Activated CD4-positive, alpha-beta T cell treated with anti-CD3 and anti-CD28 coated beads for 1 hour (primary cell): ENCODE results near the gene MCM3AP.

ENCODE experiments used
- DNase-seq: peaks from one replicate; pipeline ENCODE4 v3.0.0-alpha.2; 2020

The MCM3AP gene

GRCh38 chr21:46215436-46216131, 69.8 kb downstream of the MCM3AP start:
- no peak for DNase-seq

GRCh38 chr21:46214478-46215340, 70.7 kb downstream of the MCM3AP start:
- DNase-seq: no peak

- DNase-seq: no peak
Measured at GRCh38 chr21:46213620-46214286, 71.7 kb downstream of the MCM3AP start.

GRCh38 chr21:46212721-46213484, 72.5 kb downstream of the MCM3AP start:
- no peak for DNase-seq

GRCh38 chr21:46211786-46212720, 73.4 kb downstream of the MCM3AP start:
- no peak for DNase-seq

GRCh38 chr21:46211376-46211775, 74.0 kb downstream of the MCM3AP start:
- no peak for DNase-seq

- DNase-seq: no peak
Measured at GRCh38 chr21:46210378-46211136, 74.9 kb downstream of the MCM3AP start.

- no peak for DNase-seq
Measured at GRCh38 chr21:46208761-46209721, 76.4 kb downstream of the MCM3AP start.

GRCh38 chr21:46207920-46208591, 77.4 kb downstream of the MCM3AP start:
- no peak for DNase-seq

- DNase-seq: no peak
Measured at GRCh38 chr21:46207006-46207919, 78.1 kb downstream of the MCM3AP start.

- no peak for DNase-seq
Measured at GRCh38 chr21:46206163-46207005, 79.0 kb downstream of the MCM3AP start.

- DNase-seq: no peak
Measured at GRCh38 chr21:46205766-46206162, 79.6 kb downstream of the MCM3AP start.

- DNase-seq: no peak
Measured at GRCh38 chr21:46205166-46205565, 80.2 kb downstream of the MCM3AP start.

GRCh38 chr21:46203203-46203600, 82.2 kb downstream of the MCM3AP start:
- DNase-seq: no peak

GRCh38 chr21:46202592-46203202, 82.7 kb downstream of the MCM3AP start:
- no peak for DNase-seq
